Middle frontal gyrus (tissue), 1 donor: ENCODE data around the gene SCFD2.
"Not testable (repeated sequence)": the region's sequence is repeated elsewhere in the genome, so short reads cannot be mapped to it uniquely, and the experiment has no call there.

Experiments used
- DNase-seq: peaks from one replicate; pipeline ENCODE4 v3.0.0-alpha.2; 2015; ENCODE audit warnings: low spot score; ENCODE audit errors: extremely low spot score

The SCFD2 gene

GRCh38 chr4:52836678-52837077, 529.2 kb downstream of the SCFD2 start:
- DNase-seq: no peak

GRCh38 chr4:52836120-52836519, 529.7 kb downstream of the SCFD2 start:
- no peak for DNase-seq

- DNase-seq: not testable (repeated sequence)
These were observed 531.0 kb downstream of the SCFD2 start for GRCh38 chr4:52834641-52835456.

GRCh38 chr4:52833941-52834525, 531.8 kb downstream of the SCFD2 start:
- DNase-seq: no peak

GRCh38 chr4:52825460-52826090, 540.3 kb downstream of the SCFD2 start:
- DNase-seq: no peak

- no peak for DNase-seq
These were observed 541.0 kb downstream of the SCFD2 start for GRCh38 chr4:52824603-52825459.

GRCh38 chr4:52824270-52824602, 541.6 kb downstream of the SCFD2 start:
- no peak for DNase-seq

GRCh38 chr4:52823702-52824092, 542.2 kb downstream of the SCFD2 start:
- no peak for DNase-seq
